ENCODE data around the gene ATP5PD.
"Not testable (repeated sequence)": the region's sequence is repeated elsewhere in the genome, so short reads cannot be mapped to it uniquely, and the experiment has no call there.

The ATP5PD gene

DNA sequence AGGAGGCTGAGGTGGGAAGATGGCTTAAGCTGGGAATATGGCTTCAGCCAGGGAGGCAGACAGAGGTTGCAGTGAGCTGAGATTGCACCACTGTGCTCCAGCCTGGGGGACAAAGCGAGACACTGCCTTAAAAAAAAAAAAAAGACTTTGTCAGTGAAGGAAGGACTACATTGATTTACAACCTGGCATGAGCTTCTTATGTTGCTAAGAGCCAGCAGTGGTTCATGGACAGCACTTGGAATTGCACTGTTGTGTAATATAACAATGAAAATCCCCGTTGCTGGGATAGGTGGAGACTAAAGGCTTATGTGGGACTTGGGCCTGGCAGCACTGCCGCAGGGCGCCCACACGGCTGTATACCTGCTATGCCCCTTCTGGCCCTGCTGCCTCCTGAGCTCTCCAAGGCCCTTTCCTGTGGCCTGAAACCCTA lies 26.9 kb upstream of the ATP5PD start:
- no peak overlapping the region for H3K9ac ChIP-seq (ENCODE audit: insufficient read length)
- no peaks in the 10 kb centered on the region for H3K9me3 ChIP-seq (ENCODE audit: low read depth, low read length)
- no peak overlapping the region for H3K4me3 ChIP-seq
- DNase-seq (ENCODE audit: low read depth, low spot score), result no peak
- H3K36me3 ChIP-seq (ENCODE audit: insufficient read depth, low read length), result no peaks in the 10 kb centered on the region
- TF ChIP-seq EZH2 (IDR thresholded peaks at IDR 0.05) (no peak), POLR2AphosphoS5 (IDR thresholded peaks at IDR 0.05; ENCODE audit: borderline replicate concordance, low read depth, low read length) (no peak), FOXP2 (optimal IDR thresholded peaks at IDR 0.05; ENCODE audit: control extremely low read depth, extremely low read length, insufficient read depth) (no peak)
- no peak overlapping the region for H3K27ac ChIP-seq

DNA sequence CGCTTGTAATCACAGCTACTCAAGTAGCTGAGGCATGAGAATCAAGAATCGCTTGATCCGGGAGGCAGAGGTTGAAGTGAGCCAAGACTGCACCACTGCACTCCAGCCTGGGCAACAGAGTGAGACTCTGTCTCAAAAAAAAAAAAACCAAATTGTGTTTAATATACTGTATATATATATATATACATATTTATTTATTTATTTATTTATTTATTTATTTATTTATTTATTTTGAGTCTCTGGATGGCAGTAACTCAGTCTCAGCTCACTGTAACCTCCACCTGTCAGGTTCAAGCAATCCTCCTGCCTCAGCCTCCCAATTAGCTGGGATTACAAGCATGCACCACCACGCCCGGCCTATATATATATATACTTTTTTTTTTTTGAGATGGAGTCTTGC lies 26.1 kb upstream of the ATP5PD start:
- H3K9ac ChIP-seq (ENCODE audit: insufficient read length); H3K9me3 ChIP-seq (ENCODE audit: low read depth, low read length); H3K36me3 ChIP-seq (ENCODE audit: insufficient read depth, low read length); DNase-seq (ENCODE audit: low read depth, low spot score); H3K4me3 ChIP-seq; H3K27ac ChIP-seq: not testable (repeated sequence)

- H3K4me3 ChIP-seq; H3K9ac ChIP-seq (ENCODE audit: insufficient read length); H3K36me3 ChIP-seq (ENCODE audit: insufficient read depth, low read length); H3K27ac ChIP-seq; DNase-seq (ENCODE audit: low read depth, low spot score); H3K9me3 ChIP-seq (ENCODE audit: low read depth, low read length): not testable (repeated sequence)
Measured at GRCh38 chr17:75071478-75072271, 24.9 kb upstream of the ATP5PD start.

DNA sequence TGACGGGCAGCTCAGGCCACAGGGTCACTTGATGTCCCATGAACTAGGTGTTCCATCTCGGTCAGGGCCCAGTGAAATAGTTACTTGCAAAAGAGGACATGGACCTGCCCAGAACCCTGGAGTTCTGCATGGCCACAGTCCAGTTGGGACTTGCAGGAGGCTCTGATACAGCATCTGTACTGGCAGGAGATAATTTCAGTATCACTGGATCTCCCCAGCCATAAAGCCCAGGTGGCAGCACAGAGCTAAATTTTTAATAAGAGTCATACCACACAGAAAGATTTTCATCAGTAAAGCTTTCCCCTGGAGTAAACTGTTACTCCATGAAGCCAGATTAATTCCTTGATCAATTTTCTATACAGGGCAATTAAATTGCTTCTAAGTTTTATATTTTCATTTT lies 23.0 kb upstream of the ATP5PD start:
- TF ChIP-seq FOXP2 (optimal IDR thresholded peaks at IDR 0.05; ENCODE audit: control extremely low read depth, extremely low read length, insufficient read depth) (no peak), POLR2AphosphoS5 (IDR thresholded peaks at IDR 0.05; ENCODE audit: borderline replicate concordance, low read depth, low read length) (no peak), EZH2 (IDR thresholded peaks at IDR 0.05) (no peak)
- Histone ChIP-seq H3K36me3 (ENCODE audit: insufficient read depth, low read length) (no peaks in the 10 kb centered on the region), H3K4me3 (no peak overlapping the region), H3K9ac (ENCODE audit: insufficient read length) (no peak overlapping the region), H3K27ac (no peak overlapping the region), H3K9me3 (ENCODE audit: low read depth, low read length) (no peaks in the 10 kb centered on the region)
- no peak for DNase-seq (ENCODE audit: low read depth, low spot score)

GRCh38 chr17:75068750-75069149 lies 22.0 kb upstream of the ATP5PD start:
- Histone ChIP-seq H3K9ac (ENCODE audit: insufficient read length) (no peak overlapping the region), H3K27ac (no peak overlapping the region), H3K36me3 (ENCODE audit: insufficient read depth, low read length) (peaks cover 3% of the 10 kb centered on the region; the same call in 1 of the 2 replicates), H3K4me3 (no peak overlapping the region), H3K9me3 (ENCODE audit: low read depth, low read length) (no peaks in the 10 kb centered on the region)
- DNase-seq (ENCODE audit: low read depth, low spot score), result no peak
- TF ChIP-seq FOXP2 (optimal IDR thresholded peaks at IDR 0.05; ENCODE audit: control extremely low read depth, extremely low read length, insufficient read depth) (no peak), EZH2 (IDR thresholded peaks at IDR 0.05) (no peak), POLR2AphosphoS5 (IDR thresholded peaks at IDR 0.05; ENCODE audit: borderline replicate concordance, low read depth, low read length) (no peak)

GRCh38 chr17:75067856-75068255 lies 21.1 kb upstream of the ATP5PD start:
- DNase-seq (ENCODE audit: low read depth, low spot score), result no peak
- TF ChIP-seq POLR2AphosphoS5 (IDR thresholded peaks at IDR 0.05; ENCODE audit: borderline replicate concordance, low read depth, low read length) (no peak), FOXP2 (optimal IDR thresholded peaks at IDR 0.05; ENCODE audit: control extremely low read depth, extremely low read length, insufficient read depth) (no peak), EZH2 (IDR thresholded peaks at IDR 0.05) (no peak)

DNA sequence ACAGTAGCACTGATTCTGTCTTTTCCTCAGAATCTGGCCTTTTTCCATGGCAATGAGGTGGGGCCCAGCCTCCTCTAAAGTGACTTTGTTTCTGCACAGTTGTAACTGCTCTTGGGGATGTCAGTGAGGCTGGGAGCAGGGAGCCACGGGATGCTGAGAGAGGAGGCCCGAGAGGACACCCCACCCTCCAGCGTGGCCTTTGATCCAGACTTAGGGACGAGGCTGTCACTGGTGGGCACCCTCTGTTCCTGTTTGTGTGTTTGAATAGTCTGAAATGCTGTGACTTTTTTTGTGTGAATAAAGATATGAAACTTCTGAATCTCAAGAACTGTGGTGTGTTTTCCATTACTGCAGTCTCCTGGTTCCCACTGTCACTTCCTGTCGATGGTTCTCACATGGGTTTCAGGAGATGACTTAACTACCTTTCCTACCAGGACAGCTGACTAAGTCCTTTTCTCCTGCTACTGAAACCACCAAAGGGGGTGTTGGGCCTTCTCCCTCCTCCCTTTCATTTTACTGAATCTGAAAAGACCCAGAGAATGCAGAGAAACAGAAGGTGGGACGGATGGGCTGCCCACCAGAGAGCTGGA lies 18.9 kb upstream of the ATP5PD start:
- TF ChIP-seq POLR2AphosphoS5 (IDR thresholded peaks at IDR 0.05; ENCODE audit: borderline replicate concordance, low read depth, low read length) (no peak), FOXP2 (optimal IDR thresholded peaks at IDR 0.05; ENCODE audit: control extremely low read depth, extremely low read length, insufficient read depth) (no peak), EZH2 (IDR thresholded peaks at IDR 0.05) (no peak)
- H3K9ac ChIP-seq (ENCODE audit: insufficient read length), result peak overlapping the region; percentile 57
- H3K36me3 ChIP-seq (ENCODE audit: insufficient read depth, low read length), result peaks cover 28% of the 10 kb centered on the region
- H3K4me3 ChIP-seq, result no peak overlapping the region
- no peaks in the 10 kb centered on the region for H3K9me3 ChIP-seq (ENCODE audit: low read depth, low read length)
- no peak for DNase-seq (ENCODE audit: low read depth, low spot score)
- H3K27ac ChIP-seq, result peak overlapping the region; percentile 81

More at GRCh38 chr17:75067856-75068255, 21.1 kb upstream of the ATP5PD start:
- no peak overlapping the region for H3K9ac ChIP-seq (ENCODE audit: insufficient read length)
- H3K27ac ChIP-seq, result no peak overlapping the region
- H3K36me3 ChIP-seq (ENCODE audit: insufficient read depth, low read length), result peaks cover 12% of the 10 kb centered on the region; the same call in 1 of the 2 replicates
- no peak overlapping the region for H3K4me3 ChIP-seq
- H3K9me3 ChIP-seq (ENCODE audit: low read depth, low read length), result no peaks in the 10 kb centered on the region

- peaks cover 30% of the 10 kb centered on the region for H3K36me3 ChIP-seq (ENCODE audit: insufficient read depth, low read length)
- no peak for TF ChIP-seq FOXP2 (optimal IDR thresholded peaks at IDR 0.05; ENCODE audit: control extremely low read depth, extremely low read length, insufficient read depth)
- no peak for TF ChIP-seq POLR2AphosphoS5 (IDR thresholded peaks at IDR 0.05; ENCODE audit: borderline replicate concordance, low read depth, low read length)
- TF ChIP-seq EZH2 (IDR thresholded peaks at IDR 0.05), result no peak
- H3K4me3 ChIP-seq, result no peak overlapping the region
- no peak for DNase-seq (ENCODE audit: low read depth, low spot score)
- peak overlapping the region; percentile 81; the same call in 1 of the 2 replicates for H3K27ac ChIP-seq
- no peak overlapping the region for H3K9ac ChIP-seq (ENCODE audit: insufficient read length)
- no peaks in the 10 kb centered on the region for H3K9me3 ChIP-seq (ENCODE audit: low read depth, low read length)
Measured at GRCh38 chr17:75064867-75065561, 18.2 kb upstream of the ATP5PD start.
